ENCODE results near the gene SLC2A13.

Gene SLC2A13

GRCh38 chr12:39993268-39993667 is 112.6 kb downstream of the SLC2A13 start:
- DNase-seq (ENCODE audit: low read depth in 2 of 2) = no peak

DNA sequence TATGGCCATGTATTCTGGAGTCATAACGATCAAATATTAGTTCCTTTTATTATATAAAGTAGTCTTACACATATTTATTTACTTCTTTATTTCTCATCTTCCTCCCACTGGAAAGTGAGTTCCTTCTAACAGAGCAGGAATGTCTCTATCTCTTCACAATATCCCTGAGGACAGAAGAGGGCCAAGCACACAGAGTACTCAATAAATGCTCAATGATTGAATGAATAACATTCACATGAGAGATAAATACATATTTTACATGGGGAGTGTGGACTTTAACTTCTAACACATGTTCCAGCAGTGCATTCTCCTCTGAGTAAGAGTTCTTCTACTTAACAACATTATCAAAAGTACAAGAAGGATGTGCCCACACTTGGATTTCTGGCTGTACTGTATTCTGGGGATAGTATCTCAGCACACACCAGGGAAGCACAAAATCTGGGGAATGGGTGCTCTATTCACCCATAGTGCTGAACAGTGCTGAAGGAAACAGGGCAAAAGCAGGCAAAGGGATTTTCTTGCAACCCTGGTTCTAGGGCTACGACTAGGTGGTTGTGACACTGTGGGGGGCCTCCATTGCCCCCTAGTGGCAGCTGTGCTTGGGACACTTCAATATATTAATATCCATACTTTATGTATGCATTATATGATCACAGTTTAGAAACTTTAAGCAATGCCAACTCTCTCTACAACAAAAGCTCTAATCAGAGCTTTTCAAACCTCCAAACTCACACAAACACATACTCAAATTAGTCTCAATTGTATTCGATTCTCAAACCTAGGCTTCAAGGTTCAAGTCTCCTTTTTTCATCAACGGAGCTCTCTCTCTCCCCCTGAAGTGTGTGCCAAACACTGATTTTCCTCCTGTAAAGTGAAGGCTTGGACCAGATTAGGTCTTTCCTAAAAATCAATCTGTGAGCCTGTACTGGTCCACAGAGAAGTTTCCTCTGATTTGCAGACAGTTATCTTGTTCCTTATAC is 115.5 kb downstream of the SLC2A13 start:
- DNase-seq (ENCODE audit: low read depth in 2 of 2) = peak; percentile 5 to 43

GRCh38 chr12:39989501-39989900 is 116.4 kb downstream of the SLC2A13 start:
- no peak for DNase-seq (ENCODE audit: low read depth in 2 of 2)

- no peak for DNase-seq (ENCODE audit: low read depth in 2 of 2)
Observed at GRCh38 chr12:39988574-39988973, 117.3 kb downstream of the SLC2A13 start.

GRCh38 chr12:39986674-39987073 is 119.2 kb downstream of the SLC2A13 start:
- no peak for DNase-seq (ENCODE audit: low read depth in 2 of 2)

DNA sequence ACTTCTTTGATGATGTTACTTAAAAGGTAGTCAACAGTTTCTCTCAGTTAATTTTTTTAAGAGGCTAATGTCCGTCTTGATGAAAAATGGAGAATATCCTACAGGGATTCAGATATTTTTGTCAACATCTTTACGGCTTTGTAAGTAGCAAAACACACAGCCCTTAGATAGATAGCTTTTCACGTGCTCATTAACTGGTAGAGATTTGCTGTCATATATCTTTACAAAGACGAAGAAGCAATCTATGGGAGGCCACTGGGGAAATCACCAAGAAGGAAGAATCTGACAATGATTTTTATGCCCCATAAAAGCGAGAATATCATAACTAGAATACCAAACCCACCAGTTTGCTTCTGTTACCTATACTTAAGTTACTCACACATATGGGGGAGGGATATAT is 121.2 kb downstream of the SLC2A13 start:
- DNase-seq (ENCODE audit: low read depth in 2 of 2) = no peak

DNA sequence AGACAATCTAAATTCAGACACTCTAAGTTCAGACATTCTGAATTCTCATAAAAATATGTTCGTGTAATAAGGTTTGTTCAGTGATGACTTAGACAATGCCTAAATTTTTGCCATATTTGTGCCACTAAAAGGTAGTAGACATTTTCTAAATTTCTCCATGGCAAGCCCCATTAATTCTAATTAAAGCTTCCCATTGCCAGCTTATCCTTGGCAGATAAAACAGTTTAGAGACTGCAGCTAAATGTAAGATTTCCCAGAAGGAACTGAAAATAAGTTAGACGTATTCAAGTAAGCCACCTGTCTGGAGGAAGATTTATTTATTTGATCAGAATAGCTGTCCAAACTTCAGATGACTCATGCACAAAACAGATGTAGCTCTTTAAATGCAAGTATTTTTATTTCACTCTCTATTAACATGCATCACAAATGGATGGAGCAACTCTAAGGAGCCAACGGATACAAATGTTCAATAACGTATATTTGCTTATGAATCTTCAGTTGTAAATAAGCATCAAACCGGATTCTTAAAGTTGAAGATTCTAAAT is 130.4 kb downstream of the SLC2A13 start:
- no peak for DNase-seq (ENCODE audit: low read depth in 2 of 2)

- no peak for DNase-seq (ENCODE audit: low read depth in 2 of 2)
Observed at GRCh38 chr12:39972119-39972518, 133.8 kb downstream of the SLC2A13 start.

- no peak for DNase-seq (ENCODE audit: low read depth in 2 of 2)
Observed at GRCh38 chr12:39971348-39971747, 134.5 kb downstream of the SLC2A13 start.

- no peak for DNase-seq (ENCODE audit: low read depth in 2 of 2)
Observed at GRCh38 chr12:39966721-39967120, 139.2 kb downstream of the SLC2A13 start.

GRCh38 chr12:39966256-39966655 is 139.6 kb downstream of the SLC2A13 start:
- no peak for DNase-seq (ENCODE audit: low read depth in 2 of 2)

GRCh38 chr12:39959467-39959866 is 146.4 kb downstream of the SLC2A13 start:
- DNase-seq (ENCODE audit: low read depth in 2 of 2) = no peak

DNA sequence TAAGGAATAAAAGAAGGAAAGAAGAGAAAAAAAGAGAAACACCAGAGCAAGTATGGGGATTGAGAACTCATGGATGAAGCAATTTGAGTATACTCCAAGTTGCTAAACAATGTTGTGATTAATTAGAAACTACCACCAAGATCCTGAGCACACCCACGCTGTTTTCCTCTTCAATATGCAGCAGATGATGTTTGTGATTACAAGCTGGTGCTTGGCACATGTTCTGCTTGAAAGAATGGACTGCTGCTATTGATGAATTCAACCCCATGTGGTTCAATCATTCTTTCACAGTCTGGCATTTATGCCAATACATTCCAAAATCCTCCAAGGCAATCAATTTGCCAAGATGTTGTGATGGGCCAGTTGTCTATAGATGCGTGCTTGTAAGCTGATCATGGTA is 146.8 kb downstream of the SLC2A13 start:
- DNase-seq (ENCODE audit: low read depth in 2 of 2) = no peak

DNA sequence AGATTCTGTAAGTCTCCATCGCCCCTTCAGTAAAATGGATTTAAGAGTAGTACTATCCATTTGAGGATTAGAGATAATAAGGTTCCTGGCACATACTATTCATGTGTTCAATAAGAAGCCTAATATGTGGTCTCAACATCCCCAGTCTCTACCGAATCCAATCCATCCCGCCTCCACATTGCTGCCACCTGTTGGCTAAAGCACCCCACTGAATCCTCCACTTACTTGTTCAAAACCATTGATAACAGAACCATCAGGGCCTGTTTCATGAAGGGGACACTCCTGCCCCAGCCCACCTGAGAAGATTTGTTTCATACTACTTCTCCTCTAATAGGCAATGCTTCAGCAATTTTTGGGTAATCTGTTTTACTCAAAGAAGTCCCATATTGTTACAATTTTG is 147.5 kb downstream of the SLC2A13 start:
- DNase-seq (ENCODE audit: low read depth in 2 of 2) = no peak

DNA sequence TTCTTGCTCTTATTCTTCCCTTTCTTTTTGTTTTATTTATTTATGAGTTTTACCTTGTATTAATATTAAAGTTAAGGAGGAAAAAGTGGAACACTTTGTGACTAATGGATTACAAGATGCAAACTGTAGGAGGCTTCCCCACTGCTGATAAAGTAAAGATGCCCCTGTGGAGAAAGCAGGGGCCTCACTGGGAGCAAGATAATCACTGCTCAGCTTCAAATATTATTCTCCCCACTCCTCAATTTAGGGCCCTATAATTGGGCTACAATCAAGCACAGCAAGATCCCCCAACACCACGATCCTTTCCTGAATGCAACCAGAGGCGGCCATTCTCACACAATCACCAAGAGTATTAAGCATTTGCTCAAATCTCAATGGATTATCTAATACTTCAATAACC is 149.2 kb downstream of the SLC2A13 start:
- DNase-seq (ENCODE audit: low read depth in 2 of 2) = no peak

- DNase-seq (ENCODE audit: low read depth in 2 of 2) = no peak
Observed at GRCh38 chr12:39946361-39947280, 159.3 kb downstream of the SLC2A13 start.

- DNase-seq (ENCODE audit: low read depth in 2 of 2) = no peak
Observed at GRCh38 chr12:39937119-39937518, 168.8 kb downstream of the SLC2A13 start.

- DNase-seq (ENCODE audit: low read depth in 2 of 2) = no peak
Observed at GRCh38 chr12:39935839-39936238, 170.0 kb downstream of the SLC2A13 start.

GRCh38 chr12:39935275-39935674 is 170.6 kb downstream of the SLC2A13 start:
- no peak for DNase-seq (ENCODE audit: low read depth in 2 of 2)

- no peak for DNase-seq (ENCODE audit: low read depth in 2 of 2)
Observed at GRCh38 chr12:39931857-39932256, 174.0 kb downstream of the SLC2A13 start.

GRCh38 chr12:39931231-39931630 is 174.7 kb downstream of the SLC2A13 start:
- no peak for DNase-seq (ENCODE audit: low read depth in 2 of 2)

- DNase-seq (ENCODE audit: low read depth in 2 of 2) = no peak
Observed at GRCh38 chr12:39930101-39930500, 175.8 kb downstream of the SLC2A13 start.
